ENCODE data around the gene TUFT1. TPM values are rescaled to one million over a fixed set of nuclear protein-coding genes. Genes with fewer than 3 reads are reported as not detected.

Gene TUFT1
- total and polyA plus RNA-seq, 10 of the 15 experiments (the other 5 are each of a cell fraction or from before 2014, with no cell fraction given) = 0.08 to 4.3 (median 3.2) TPM

- RAD21 ChIA-PET (ENCODE audit: unreplicated experiment) = no interaction called here
- H3K79me2 ChIP-seq (ENCODE audit: control insufficient read depth, insufficient read depth, low read length) = no peaks in the 10 kb centered on the region
- peaks cover 6 to 7% of the 10 kb centered on the region in 2 experiments for H3K27me3 ChIP-seq (replicated peaks in 1 of 2; ENCODE audit: control insufficient read depth in 2 of 2, insufficient read depth in 2 of 2, low read length in 1 of 2)
- intact Hi-C loops (cut with micrococcal nuclease; ENCODE audit: unreplicated experiment) (loop anchor here (5.0 kb wide), 1 partner anchor 67 kb away; no protein-coding TSS in a partner anchor), in situ Hi-C loops (cut with MboI) (loop anchor here (5.0 kb wide), 1 partner anchor 62 kb away; no protein-coding TSS in a partner anchor)
- H3K4me1 ChIP-seq (ENCODE audit: control insufficient read depth, insufficient read depth, low read length) = peaks cover 23% of the 10 kb centered on the region
- DNase-seq (ENCODE audit: low read depth, low spot score) = no peak
- WGBS (ENCODE audit: insufficient coverage, insufficient replicate concordance, low lambda C conversion rate, missing lambda C conversion rate) = 84% methylated on average over 15 of the region's 15 CpGs
- H3K27ac ChIP-seq (ENCODE audit: control insufficient read depth, insufficient read depth) = no peak overlapping the region
- no peaks in the 10 kb centered on the region for H3K9me3 ChIP-seq (replicated peaks; ENCODE audit: control insufficient read depth, insufficient read depth, low read length)
- H4K20me1 ChIP-seq (ENCODE audit: control insufficient read depth, insufficient read depth) = no peaks in the 10 kb centered on the region
- H3K36me3 ChIP-seq (ENCODE audit: control insufficient read depth in 2 of 2, insufficient read depth in 2 of 2, low read length in 1 of 2) = no peaks in the 10 kb centered on the region
- no peak overlapping the region for H3K4me2 ChIP-seq (ENCODE audit: control insufficient read depth, insufficient read depth)
- BruUV-seq (replicated peaks) = no TSS peak
- no peak overlapping the region for H3K9ac ChIP-seq (ENCODE audit: control insufficient read depth, insufficient read depth, low read length)
- POLR2A ChIA-PET = no interaction called here
- FAIRE-seq = no peak
- CTCF ChIA-PET = no interaction called here
- no peak overlapping the region for H2AFZ ChIP-seq (ENCODE audit: control insufficient read depth, low read depth, low read length)
- ATAC-seq = no peak
- no peak for TF ChIP-seq CHD1 (IDR thresholded peaks at IDR 0.05; ENCODE audit: low read depth, low read length)
- TF ChIP-seq LARP7 (IDR thresholded peaks at IDR 0.05) = no peak
- TF ChIP-seq, protein P1, sequence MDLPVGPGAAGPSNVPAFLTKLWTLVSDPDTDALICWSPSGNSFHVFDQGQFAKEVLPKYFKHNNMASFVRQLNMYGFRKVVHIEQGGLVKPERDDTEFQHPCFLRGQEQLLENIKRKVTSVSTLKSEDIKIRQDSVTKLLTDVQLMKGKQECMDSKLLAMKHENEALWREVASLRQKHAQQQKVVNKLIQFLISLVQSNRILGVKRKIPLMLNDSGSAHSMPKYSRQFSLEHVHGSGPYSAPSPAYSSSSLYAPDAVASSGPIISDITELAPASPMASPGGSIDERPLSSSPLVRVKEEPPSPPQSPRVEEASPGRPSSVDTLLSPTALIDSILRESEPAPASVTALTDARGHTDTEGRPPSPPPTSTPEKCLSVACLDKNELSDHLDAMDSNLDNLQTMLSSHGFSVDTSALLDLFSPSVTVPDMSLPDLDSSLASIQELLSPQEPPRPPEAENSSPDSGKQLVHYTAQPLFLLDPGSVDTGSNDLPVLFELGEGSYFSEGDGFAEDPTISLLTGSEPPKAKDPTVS (IDR thresholded peaks at IDR 0.05; ENCODE audit: low read depth, low read length) = no peak
- no peak for TF ChIP-seq ZNF24 (IDR thresholded peaks at IDR 0.05)
- TF ChIP-seq FOS (IDR thresholded peaks at IDR 0.05; ENCODE audit: borderline replicate concordance, extremely low read depth, insufficient read length) = no peak
- TF ChIP-seq SIN3A (IDR thresholded peaks at IDR 0.05; ENCODE audit: low read depth, low read length) = no peak
- TF ChIP-seq, protein P2, sequence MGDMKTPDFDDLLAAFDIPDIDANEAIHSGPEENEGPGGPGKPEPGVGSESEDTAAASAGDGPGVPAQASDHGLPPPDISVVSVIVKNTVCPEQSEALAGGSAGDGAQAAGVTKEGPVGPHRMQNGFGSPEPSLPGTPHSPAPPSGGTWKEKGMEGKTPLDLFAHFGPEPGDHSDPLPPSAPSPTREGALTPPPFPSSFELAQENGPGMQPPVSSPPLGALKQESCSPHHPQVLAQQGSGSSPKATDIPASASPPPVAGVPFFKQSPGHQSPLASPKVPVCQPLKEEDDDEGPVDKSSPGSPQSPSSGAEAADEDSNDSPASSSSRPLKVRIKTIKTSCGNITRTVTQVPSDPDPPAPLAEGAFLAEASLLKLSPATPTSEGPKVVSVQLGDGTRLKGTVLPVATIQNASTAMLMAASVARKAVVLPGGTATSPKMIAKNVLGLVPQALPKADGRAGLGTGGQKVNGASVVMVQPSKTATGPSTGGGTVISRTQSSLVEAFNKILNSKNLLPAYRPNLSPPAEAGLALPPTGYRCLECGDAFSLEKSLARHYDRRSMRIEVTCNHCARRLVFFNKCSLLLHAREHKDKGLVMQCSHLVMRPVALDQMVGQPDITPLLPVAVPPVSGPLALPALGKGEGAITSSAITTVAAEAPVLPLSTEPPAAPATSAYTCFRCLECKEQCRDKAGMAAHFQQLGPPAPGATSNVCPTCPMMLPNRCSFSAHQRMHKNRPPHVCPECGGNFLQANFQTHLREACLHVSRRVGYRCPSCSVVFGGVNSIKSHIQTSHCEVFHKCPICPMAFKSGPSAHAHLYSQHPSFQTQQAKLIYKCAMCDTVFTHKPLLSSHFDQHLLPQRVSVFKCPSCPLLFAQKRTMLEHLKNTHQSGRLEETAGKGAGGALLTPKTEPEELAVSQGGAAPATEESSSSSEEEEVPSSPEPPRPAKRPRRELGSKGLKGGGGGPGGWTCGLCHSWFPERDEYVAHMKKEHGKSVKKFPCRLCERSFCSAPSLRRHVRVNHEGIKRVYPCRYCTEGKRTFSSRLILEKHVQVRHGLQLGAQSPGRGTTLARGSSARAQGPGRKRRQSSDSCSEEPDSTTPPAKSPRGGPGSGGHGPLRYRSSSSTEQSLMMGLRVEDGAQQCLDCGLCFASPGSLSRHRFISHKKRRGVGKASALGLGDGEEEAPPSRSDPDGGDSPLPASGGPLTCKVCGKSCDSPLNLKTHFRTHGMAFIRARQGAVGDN (IDR thresholded peaks at IDR 0.05) = no peak
- TF ChIP-seq IRF4 (IDR thresholded peaks at IDR 0.05; ENCODE audit: low read depth, low read length) = no peak
- TF ChIP-seq, protein P3, sequence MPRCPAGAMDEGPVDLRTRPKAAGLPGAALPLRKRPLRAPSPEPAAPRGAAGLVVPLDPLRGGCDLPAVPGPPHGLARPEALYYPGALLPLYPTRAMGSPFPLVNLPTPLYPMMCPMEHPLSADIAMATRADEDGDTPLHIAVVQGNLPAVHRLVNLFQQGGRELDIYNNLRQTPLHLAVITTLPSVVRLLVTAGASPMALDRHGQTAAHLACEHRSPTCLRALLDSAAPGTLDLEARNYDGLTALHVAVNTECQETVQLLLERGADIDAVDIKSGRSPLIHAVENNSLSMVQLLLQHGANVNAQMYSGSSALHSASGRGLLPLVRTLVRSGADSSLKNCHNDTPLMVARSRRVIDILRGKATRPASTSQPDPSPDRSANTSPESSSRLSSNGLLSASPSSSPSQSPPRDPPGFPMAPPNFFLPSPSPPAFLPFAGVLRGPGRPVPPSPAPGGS (IDR thresholded peaks at IDR 0.05; ENCODE audit: borderline replicate concordance, insufficient read depth, low read depth, low read length, poor library complexity, severe bottlenecking) = no peak
- no peak for TF ChIP-seq POLR2AphosphoS2 (IDR thresholded peaks at IDR 0.05; ENCODE audit: low read depth, low read length)
- no peak for TF ChIP-seq TCF12 (IDR thresholded peaks at IDR 0.05; ENCODE audit: low read depth, low read length)
- TF ChIP-seq JUND (IDR thresholded peaks at IDR 0.05; ENCODE audit: low read depth, low read length) = no peak
- TF ChIP-seq, protein P4, sequence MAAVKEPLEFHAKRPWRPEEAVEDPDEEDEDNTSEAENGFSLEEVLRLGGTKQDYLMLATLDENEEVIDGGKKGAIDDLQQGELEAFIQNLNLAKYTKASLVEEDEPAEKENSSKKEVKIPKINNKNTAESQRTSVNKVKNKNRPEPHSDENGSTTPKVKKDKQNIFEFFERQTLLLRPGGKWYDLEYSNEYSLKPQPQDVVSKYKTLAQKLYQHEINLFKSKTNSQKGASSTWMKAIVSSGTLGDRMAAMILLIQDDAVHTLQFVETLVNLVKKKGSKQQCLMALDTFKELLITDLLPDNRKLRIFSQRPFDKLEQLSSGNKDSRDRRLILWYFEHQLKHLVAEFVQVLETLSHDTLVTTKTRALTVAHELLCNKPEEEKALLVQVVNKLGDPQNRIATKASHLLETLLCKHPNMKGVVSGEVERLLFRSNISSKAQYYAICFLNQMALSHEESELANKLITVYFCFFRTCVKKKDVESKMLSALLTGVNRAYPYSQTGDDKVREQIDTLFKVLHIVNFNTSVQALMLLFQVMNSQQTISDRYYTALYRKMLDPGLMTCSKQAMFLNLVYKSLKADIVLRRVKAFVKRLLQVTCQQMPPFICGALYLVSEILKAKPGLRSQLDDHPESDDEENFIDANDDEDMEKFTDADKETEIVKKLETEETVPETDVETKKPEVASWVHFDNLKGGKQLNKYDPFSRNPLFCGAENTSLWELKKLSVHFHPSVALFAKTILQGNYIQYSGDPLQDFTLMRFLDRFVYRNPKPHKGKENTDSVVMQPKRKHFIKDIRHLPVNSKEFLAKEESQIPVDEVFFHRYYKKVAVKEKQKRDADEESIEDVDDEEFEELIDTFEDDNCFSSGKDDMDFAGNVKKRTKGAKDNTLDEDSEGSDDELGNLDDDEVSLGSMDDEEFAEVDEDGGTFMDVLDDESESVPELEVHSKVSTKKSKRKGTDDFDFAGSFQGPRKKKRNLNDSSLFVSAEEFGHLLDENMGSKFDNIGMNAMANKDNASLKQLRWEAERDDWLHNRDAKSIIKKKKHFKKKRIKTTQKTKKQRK (IDR thresholded peaks at IDR 0.05; ENCODE audit: low read depth, low read length) = no peak
- no peak for TF ChIP-seq NRF1 (conservative IDR thresholded peaks at IDR 0.05; ENCODE audit: low read depth, low read length)
- SMC1A ChIA-PET (ENCODE audit: uncharacterized antibody, unreplicated experiment) = interaction anchor here (1.6 kb wide), 1 partner anchor 34 kb away, joined by 4 read pairs; no protein-coding TSS in a partner anchor
- no peak overlapping the region for H3K4me3 ChIP-seq
These were observed 30.6 kb upstream of the TUFT1 start for GRCh38 chr1:151509350-151510019.

Data from GM12878 (cell line).